GM20000 (cell line): ENCODE measurements around the gene SNX20.

ENCODE experiments used
- DNase-seq: peaks from one replicate; pipeline ENCODE4 v3.0.0; 2012; ENCODE audit warnings: low spot score
- CTCF ChIP-seq: IDR thresholded peaks from 2 replicates; pipeline ENCODE4 v1.5.1; 2012; ENCODE audit warnings: mild to moderate bottlenecking, control low read depth; ENCODE audit errors: extremely low read depth, missing control alignments

Gene SNX20

GRCh38 chr16:50718761-50719400, 37.8 kb upstream of the SNX20 start:
- no peak for DNase-seq
- no peak for TF ChIP-seq CTCF

- no peak for TF ChIP-seq CTCF
- no peak for DNase-seq
These were observed 37.1 kb upstream of the SNX20 start for GRCh38 chr16:50718061-50718760.

- no peak for DNase-seq
- TF ChIP-seq CTCF, result no peak
These were observed 36.4 kb upstream of the SNX20 start for GRCh38 chr16:50717494-50717893.

GRCh38 chr16:50717091-50717490, 36.0 kb upstream of the SNX20 start:
- no peak for TF ChIP-seq CTCF
- no peak for DNase-seq

- no peak for TF ChIP-seq CTCF
These were observed 31.8 kb upstream of the SNX20 start for GRCh38 chr16:50712956-50713355.

GRCh38 chr16:50712560-50712898, 31.4 kb upstream of the SNX20 start:
- no peak for DNase-seq
- no peak for TF ChIP-seq CTCF

More at GRCh38 chr16:50712956-50713355, 31.8 kb upstream of the SNX20 start:
- no peak for DNase-seq

- no peak for DNase-seq
These were observed 30.9 kb upstream of the SNX20 start for GRCh38 chr16:50711862-50712559.

More at GRCh38 chr16:50711862-50712559, 30.9 kb upstream of the SNX20 start:
- no peak for TF ChIP-seq CTCF
